Stimulated activated CD4-positive, alpha-beta T cell treated with anti-CD3 and anti-CD28 coated beads, Interleukin-12 subunit alpha, Interleukin-12 subunit beta, amount 100 ng/mL, for 48 hours (primary cell): ENCODE results near the gene FAM120B.
"Not testable (repeated sequence)": the region's sequence is repeated elsewhere in the genome, so short reads cannot be mapped to it uniquely, and the experiment has no call there.

Experiments
- DNase-seq, 3 donors: peaks; one replicate each; pipeline ENCODE4 v3.0.0-alpha.2; 2020; ENCODE audit warnings: low read depth in 2 of 3, low spot score in 1 of 3

FAM120B gene

GRCh38 chr6:170355190-170355589 is 48.6 kb downstream of the FAM120B start:
- DNase-seq: not testable (repeated sequence)

GRCh38 chr6:170355661-170356060 is 49.1 kb downstream of the FAM120B start:
- DNase-seq: no peak

DNA sequence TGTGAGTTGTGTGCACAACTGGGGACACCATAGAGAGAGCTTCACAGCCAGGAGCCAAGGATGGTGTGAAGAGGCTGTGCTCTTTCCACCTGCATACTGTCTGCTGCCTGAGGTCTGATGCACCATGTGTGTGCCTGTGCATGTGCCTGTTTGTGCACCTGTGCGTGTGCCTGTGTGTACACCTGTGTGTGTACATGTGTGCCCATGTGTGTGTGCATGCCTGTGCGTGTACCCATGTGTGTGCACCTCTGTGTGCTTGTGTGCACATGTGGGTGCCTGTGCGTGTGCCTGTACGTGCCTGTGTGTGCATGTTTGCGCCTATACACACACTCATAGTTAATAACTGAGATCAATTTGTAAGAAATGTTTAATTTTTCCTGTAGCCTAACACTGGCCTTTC is 51.3 kb downstream of the FAM120B start:
- no peak for DNase-seq

GRCh38 chr6:170358496-170358895 is 51.9 kb downstream of the FAM120B start:
- no peak for DNase-seq

GRCh38 chr6:170360476-170360875 is 53.9 kb downstream of the FAM120B start:
- no peak for DNase-seq

GRCh38 chr6:170361335-170361734 is 54.8 kb downstream of the FAM120B start:
- DNase-seq: no peak

- DNase-seq: no peak
Observed at GRCh38 chr6:170362121-170362520, 55.6 kb downstream of the FAM120B start.

- no peak for DNase-seq
Observed at GRCh38 chr6:170363255-170363654, 56.7 kb downstream of the FAM120B start.

GRCh38 chr6:170365121-170365520 is 58.6 kb downstream of the FAM120B start:
- no peak for DNase-seq

GRCh38 chr6:170365593-170365992 is 59.0 kb downstream of the FAM120B start:
- no peak for DNase-seq

DNA sequence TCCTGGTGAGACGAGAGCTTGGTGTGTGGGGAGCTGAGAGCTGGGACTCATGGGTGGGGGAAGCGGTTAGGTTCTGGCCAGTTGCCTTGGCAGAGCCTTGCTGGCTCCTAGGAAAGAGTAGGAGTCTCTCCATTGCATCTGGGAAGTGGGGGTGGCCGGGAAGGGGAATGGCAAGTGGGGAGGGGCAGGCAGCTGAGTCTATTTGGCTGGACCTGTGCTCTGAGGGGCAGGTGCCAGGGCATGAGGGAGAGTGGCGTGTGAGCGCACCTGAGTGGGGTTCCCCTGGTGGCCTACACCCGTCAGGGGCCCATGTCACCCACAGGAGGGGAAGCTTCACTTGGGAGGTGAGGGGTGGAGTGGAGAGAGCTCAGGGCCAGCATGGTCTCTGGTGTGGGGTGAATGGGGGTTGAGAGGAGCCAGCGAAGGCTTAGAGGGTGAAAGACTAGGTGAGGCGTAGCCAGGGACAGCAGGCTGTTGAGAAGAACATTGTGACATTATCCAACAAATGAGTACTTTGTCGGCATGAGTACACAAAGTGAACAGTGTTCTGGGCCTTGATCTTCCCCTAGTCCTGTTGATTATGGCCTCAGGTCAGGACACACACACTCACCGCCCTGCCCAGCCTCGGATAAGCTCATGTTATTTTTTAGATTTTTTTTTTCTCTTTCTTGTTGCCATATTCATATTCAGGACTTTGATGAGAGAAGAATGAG is 59.8 kb downstream of the FAM120B start:
- no peak for DNase-seq

DNA sequence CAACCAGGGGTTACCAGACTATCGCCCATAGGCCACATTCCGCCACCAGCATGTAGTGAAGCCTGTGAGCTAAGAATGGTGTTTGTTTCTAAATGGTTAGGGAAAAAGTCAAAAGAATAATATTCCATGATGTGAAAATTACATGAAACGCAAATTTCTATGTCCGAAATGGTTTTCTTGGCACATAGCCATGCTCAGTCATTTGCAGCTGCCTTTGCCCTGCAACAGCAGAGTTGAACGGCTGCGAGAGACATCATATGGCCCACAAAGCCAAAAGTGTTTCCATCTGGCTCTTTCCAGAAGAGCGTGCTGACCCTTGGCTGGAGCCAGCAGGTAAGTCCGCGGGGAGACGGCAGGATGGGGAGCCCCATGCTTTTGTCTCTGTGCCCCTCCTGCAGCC is 60.7 kb downstream of the FAM120B start:
- no peak for DNase-seq

DNA sequence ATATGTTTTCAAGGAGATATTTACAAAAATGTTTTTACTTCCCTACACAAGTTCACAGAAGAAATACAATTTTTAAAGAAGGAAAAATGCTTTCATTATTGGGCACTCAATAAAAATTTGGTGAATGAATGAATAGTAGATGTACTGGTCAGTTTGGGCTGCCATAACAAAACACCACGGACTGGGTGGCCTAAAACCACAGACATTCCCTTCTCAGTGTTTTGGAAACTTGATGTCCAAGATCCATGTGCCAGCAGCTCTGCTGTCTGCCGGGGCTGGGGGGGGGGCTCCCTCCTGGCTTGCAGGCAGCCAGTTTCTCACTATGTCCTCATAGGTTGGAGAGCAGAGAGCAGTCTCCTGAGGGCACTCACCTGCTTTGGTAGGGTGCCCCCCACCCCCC is 62.0 kb downstream of the FAM120B start:
- no peak for DNase-seq

DNA sequence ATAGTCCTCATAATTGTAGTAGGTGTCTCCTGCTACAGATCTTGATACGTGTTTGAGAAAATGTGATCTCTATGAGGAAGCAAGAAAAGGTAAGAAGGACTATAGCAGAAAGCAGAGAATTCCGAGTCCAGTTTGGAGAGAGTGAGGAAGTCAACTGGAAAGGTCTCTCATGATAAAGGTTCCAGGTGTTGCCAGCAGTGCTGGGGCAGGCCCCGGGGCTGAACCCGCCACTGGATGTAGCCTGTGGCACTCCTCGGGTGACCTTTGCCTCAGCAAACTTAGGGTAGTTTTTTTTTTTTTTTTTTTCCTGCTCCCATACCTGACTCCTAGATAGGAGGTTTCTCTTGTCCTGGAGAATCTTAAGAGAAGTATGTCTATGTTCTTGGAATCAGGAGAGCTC is 62.8 kb downstream of the FAM120B start:
- DNase-seq: no peak

DNA sequence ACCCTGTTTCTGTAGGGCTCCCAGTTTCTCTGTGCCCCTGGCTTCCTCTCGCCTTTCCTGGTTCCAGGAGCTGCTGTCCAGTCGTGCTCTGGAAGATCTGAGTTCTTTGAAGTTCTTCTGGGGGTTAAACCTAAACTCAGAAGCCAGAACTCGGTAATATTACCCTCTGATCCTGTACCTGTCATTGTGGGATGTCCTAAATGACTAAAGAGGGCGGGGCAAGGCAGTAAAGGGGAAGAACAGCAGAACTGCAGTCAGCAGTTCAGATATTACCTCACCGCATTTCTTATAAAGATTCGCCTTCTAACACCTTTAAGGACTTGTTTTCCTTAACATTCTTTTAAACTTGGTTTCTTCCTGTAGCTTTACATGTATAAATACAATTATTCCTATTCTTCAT is 63.9 kb downstream of the FAM120B start:
- DNase-seq: no peak

- no peak for DNase-seq
Observed at GRCh38 chr6:170371080-170371479, 64.5 kb downstream of the FAM120B start.

DNA sequence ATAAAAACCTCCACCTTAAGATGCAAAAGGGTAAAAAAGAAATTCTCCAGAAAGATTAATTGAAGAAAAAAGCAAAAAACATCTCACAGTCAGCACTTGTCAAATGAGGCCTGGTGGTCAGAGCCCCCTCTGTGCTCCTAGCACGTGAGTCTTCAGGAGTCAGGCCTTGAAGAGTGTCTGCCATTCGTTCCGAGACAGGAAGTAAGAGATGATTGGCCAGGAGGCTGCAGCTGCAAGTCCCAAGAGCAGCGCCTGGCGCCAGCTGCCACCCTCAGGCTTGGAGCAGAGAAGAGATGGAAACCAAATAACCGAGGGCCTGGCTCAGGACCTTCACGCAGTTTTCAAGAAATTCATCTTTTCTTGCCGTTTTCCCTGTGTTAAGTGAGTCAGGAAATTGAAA is 65.0 kb downstream of the FAM120B start:
- DNase-seq: no peak

DNA sequence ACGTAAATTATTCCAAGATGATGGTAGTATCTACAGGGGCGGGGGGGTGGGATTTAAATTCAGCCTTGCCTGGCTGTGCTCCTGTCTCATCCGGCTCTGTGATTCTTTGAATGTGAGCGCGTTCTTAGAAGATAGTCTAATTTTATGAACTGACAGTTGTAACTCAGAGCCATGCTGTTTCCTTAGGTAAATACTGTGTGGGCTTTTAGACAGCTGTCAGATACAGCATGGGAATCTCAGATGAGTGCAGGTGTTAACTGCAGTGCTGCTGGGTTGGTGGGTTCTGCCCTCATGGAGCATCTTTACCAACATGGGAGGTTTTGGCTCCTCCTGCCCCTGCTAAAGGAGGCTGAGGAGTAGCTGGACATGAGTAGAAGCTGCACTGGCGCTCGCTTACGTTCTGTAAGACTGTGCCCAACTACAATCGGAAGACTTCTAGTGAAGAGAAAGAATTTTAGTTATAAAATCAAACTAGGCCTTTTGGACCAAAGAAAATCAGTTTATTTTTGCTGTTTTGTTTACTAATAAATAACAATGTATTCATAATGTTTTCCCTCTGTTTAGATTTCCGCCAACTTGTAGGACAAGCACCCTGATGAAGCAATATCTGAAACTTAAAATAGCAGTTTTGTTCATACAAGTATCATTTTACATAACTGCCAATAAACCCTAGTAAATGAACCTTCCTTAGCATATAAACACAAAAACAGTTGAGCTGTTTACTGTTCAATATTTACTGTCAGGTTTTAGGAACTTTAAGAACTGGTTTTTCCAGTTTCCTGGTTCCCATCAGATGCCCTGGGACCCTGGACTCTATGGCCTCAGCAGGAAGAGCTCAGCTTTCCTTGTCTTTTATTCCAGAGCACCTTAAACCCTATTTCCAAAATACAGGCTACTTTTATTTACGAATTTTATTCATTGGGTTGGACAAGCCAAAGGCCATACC is 66.1 kb downstream of the FAM120B start:
- DNase-seq: no peak

GRCh38 chr6:170374571-170375444 is 68.2 kb downstream of the FAM120B start:
- DNase-seq: no peak

DNA sequence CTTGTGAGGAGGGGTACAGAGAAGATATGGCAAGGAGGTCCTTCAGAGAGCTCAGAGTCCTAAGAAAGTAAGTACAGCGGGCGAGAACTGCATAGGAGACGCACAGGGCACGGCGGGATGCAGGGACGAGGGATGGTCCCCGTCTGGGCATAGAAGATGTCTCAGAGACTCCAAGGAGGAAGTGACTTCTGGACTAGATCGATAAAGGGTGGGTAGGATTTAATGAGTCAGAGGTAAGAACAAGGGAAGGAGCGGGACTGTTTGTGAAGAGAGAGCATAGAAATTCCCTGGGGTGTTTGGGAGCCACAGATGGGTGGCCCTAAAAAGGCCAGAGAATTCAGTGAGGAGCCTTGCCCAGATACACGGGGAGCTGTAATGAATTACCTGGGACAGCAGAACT is 69.1 kb downstream of the FAM120B start:
- DNase-seq: no peak

GRCh38 chr6:170376386-170377043 is 70.0 kb downstream of the FAM120B start:
- no peak for DNase-seq
